Measurements from ENCODE around the gene CITED1. TPM values are rescaled to one million over a fixed set of nuclear protein-coding genes. Genes with fewer than 3 reads are reported as not detected.

CITED1 gene
- total RNA-seq, 1 donor from 2014 or later, result 0.69 TPM

DNA sequence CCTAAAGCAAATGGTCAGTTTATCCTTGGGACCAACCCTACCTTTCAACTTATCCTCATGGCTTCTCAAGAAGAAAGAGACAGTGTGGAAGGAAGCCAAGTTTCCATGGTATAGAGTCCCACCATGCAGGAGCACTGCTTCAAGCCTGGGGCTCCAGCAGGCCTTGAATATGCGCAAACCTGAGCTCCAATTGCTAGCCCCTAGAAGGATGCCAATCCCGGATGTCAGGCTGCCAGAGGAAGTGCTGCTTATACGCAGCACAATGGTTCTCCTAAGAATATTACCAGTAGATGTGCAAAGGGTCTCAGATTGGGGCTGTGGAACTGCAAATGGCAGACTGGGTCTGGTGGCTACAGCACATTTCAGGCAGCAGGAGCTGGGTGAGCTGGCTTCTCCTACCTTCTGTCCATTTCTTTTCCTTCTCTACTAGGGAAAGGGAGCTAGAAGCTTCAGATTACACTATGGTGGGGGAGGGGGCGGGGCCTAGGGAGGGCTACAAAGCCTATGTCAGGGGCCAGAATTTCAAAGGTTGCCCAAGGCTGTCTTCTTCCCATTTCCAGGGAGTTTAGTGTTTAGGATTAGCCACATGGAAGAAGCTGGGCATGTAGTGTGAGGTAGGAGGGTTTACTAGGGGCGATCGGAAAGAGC lies 40.7 kb upstream of the CITED1 start:
- Histone ChIP-seq H3K27ac (no peak overlapping the region), H2AFZ (replicated peaks) (no peak overlapping the region), H3K4me2 (no peak overlapping the region), H3K36me3 (no peaks in the 10 kb centered on the region), H3K9me3 (ENCODE audit: low read depth) (no peaks in the 10 kb centered on the region), H3K9ac (no peak overlapping the region), H3K27me3 (no peaks in the 10 kb centered on the region), H3K4me3 (no peak overlapping the region), H3K79me2 (ENCODE audit: low read depth) (no peaks in the 10 kb centered on the region), H3F3A (ENCODE audit: low read depth) (no peaks in the 10 kb centered on the region), H3K4me1 (no peaks in the 10 kb centered on the region), H4K20me1 (ENCODE audit: low read depth) (no peaks in the 10 kb centered on the region)
- Mint-ChIP-seq H3K27me3 (ENCODE audit: insufficient read depth, low read depth) (peaks cover 3% of the 10 kb centered on the region), H3K4me3 (no peak overlapping the region), H3K4me1 (no peaks in the 10 kb centered on the region), H3K27ac (no peak overlapping the region), H3K36me3 (no peaks in the 10 kb centered on the region), H3K9me3 (peaks cover 3% of the 10 kb centered on the region)
- TF ChIP-seq EZH2phosphoT487 (IDR thresholded peaks at IDR 0.05), result no peak
- no peak for TF ChIP-seq EZH2 (IDR thresholded peaks at IDR 0.05)
- TF ChIP-seq, protein P1, sequence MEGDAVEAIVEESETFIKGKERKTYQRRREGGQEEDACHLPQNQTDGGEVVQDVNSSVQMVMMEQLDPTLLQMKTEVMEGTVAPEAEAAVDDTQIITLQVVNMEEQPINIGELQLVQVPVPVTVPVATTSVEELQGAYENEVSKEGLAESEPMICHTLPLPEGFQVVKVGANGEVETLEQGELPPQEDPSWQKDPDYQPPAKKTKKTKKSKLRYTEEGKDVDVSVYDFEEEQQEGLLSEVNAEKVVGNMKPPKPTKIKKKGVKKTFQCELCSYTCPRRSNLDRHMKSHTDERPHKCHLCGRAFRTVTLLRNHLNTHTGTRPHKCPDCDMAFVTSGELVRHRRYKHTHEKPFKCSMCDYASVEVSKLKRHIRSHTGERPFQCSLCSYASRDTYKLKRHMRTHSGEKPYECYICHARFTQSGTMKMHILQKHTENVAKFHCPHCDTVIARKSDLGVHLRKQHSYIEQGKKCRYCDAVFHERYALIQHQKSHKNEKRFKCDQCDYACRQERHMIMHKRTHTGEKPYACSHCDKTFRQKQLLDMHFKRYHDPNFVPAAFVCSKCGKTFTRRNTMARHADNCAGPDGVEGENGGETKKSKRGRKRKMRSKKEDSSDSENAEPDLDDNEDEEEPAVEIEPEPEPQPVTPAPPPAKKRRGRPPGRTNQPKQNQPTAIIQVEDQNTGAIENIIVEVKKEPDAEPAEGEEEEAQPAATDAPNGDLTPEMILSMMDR (IDR thresholded peaks at IDR 0.05), result no peak
- DNase-seq (ENCODE audit: low spot score), result peak; percentile 34

DNA sequence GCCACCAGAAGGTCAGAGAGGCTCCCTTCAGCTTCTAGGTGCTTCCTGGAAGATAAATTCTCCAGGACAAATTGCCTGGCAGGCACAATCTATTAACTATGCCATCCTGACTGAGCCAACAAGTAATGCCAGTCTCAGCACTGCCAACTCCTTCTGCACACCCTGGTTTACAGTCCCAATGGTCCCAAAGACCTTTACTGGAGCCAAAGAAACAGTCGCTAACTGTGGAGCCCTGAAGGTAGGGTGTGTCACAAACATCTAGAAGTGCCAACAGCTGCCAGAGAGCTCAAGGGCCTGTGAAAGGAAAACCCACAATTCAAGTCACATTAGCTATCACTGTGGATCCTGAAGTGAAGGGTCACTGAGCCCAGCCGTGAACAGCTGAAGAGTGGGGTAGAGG lies 34.9 kb upstream of the CITED1 start:
- Mint-ChIP-seq H3K27me3 (ENCODE audit: insufficient read depth, low read depth) (peaks cover 2% of the 10 kb centered on the region), H3K27ac (no peak overlapping the region), H3K4me1 (no peaks in the 10 kb centered on the region), H3K36me3 (no peaks in the 10 kb centered on the region), H3K4me3 (no peak overlapping the region), H3K9me3 (no peaks in the 10 kb centered on the region)
- Histone ChIP-seq H3K4me1 (no peaks in the 10 kb centered on the region), H4K20me1 (ENCODE audit: low read depth) (no peaks in the 10 kb centered on the region), H2AFZ (replicated peaks) (no peak overlapping the region), H3K79me2 (ENCODE audit: low read depth) (no peaks in the 10 kb centered on the region), H3K9ac (no peak overlapping the region), H3F3A (ENCODE audit: low read depth) (no peaks in the 10 kb centered on the region), H3K27me3 (no peaks in the 10 kb centered on the region), H3K9me3 (ENCODE audit: low read depth) (no peaks in the 10 kb centered on the region), H3K4me2 (no peak overlapping the region), H3K27ac (no peak overlapping the region), H3K4me3 (no peak overlapping the region), H3K36me3 (no peaks in the 10 kb centered on the region)
- TF ChIP-seq EZH2 (IDR thresholded peaks at IDR 0.05) (no peak), EZH2phosphoT487 (IDR thresholded peaks at IDR 0.05) (no peak)
- TF ChIP-seq, protein P1 (IDR thresholded peaks at IDR 0.05), result no peak
- no peak for DNase-seq (ENCODE audit: low spot score)

DNA sequence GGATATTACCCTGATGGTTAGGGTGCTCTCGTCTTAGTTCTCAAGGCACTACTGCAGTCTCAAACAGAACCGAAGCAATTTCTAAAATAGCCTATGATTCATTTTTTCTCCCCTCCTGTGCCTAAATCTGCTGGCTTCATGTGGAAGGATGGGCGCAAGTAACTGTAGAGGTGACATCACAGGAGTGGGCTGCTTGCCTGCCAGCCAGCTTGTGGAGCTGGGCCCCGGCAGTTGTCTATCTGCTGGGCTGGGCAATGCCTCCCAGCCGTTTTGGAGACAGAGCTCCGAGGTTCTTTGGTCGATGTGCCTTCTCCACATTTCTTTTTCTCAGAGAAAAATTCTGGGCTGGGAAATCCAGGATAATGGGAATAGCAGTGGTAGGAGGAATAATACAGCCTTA lies 34.3 kb upstream of the CITED1 start:
- Mint-ChIP-seq H3K27me3 (ENCODE audit: insufficient read depth, low read depth) (peaks cover 2% of the 10 kb centered on the region), H3K4me3 (no peak overlapping the region), H3K27ac (no peak overlapping the region), H3K9me3 (no peaks in the 10 kb centered on the region), H3K36me3 (no peaks in the 10 kb centered on the region), H3K4me1 (no peaks in the 10 kb centered on the region)
- Histone ChIP-seq H3K4me1 (no peaks in the 10 kb centered on the region), H3K79me2 (ENCODE audit: low read depth) (no peaks in the 10 kb centered on the region), H3K27me3 (no peaks in the 10 kb centered on the region), H2AFZ (replicated peaks) (no peak overlapping the region), H3K9ac (no peak overlapping the region), H3K4me3 (no peak overlapping the region), H3K9me3 (ENCODE audit: low read depth) (no peaks in the 10 kb centered on the region), H3K36me3 (no peaks in the 10 kb centered on the region), H3K27ac (no peak overlapping the region), H3F3A (ENCODE audit: low read depth) (no peaks in the 10 kb centered on the region), H3K4me2 (no peak overlapping the region), H4K20me1 (ENCODE audit: low read depth) (no peaks in the 10 kb centered on the region)
- DNase-seq (ENCODE audit: low spot score), result no peak
- no peak for TF ChIP-seq EZH2phosphoT487 (IDR thresholded peaks at IDR 0.05)

DNA sequence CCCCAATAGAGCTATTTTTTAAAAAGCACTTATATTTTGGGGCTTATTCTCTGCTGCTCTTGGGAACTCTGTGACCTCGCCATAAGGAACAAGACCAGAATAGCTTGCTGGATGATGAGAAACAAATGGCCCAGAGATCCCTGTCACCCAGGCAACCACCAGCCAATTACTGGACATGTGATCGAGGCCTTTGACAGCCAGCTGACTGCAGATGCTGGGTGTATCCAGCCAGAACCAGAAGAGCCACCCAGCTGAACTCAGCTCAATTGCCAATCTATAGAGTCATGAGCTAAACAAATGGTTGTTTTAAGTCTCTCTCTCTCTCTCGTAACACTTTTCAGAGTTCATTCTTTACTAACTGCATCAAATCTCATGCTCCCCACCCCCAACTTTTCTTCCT lies 24.4 kb upstream of the CITED1 start:
- no peak overlapping the region for H3K4me3 Mint-ChIP-seq
- TF ChIP-seq EZH2 (IDR thresholded peaks at IDR 0.05) (no peak), EZH2phosphoT487 (IDR thresholded peaks at IDR 0.05) (no peak)
- TF ChIP-seq, protein P1 (IDR thresholded peaks at IDR 0.05), result no peak
- H3K27ac Mint-ChIP-seq, result no peak overlapping the region
- Histone ChIP-seq H4K20me1 (ENCODE audit: low read depth) (no peaks in the 10 kb centered on the region), H3K9me3 (ENCODE audit: low read depth) (no peaks in the 10 kb centered on the region), H3K4me1 (no peaks in the 10 kb centered on the region), H3K4me2 (no peak overlapping the region), H3F3A (ENCODE audit: low read depth) (no peaks in the 10 kb centered on the region), H2AFZ (replicated peaks) (no peak overlapping the region), H3K27ac (no peak overlapping the region), H3K79me2 (ENCODE audit: low read depth) (no peaks in the 10 kb centered on the region), H3K27me3 (no peaks in the 10 kb centered on the region), H3K9ac (no peak overlapping the region), H3K36me3 (no peaks in the 10 kb centered on the region), H3K4me3 (no peak overlapping the region)
- H3K36me3 Mint-ChIP-seq, result peaks cover 11% of the 10 kb centered on the region
- no peak for DNase-seq (ENCODE audit: low spot score)
- H3K27me3 Mint-ChIP-seq (ENCODE audit: insufficient read depth, low read depth), result no peaks in the 10 kb centered on the region
- peaks cover 5% of the 10 kb centered on the region for H3K4me1 Mint-ChIP-seq
- peaks cover 14% of the 10 kb centered on the region for H3K9me3 Mint-ChIP-seq
